Neural progenitor cell (in vitro differentiated cells): Measurements from ENCODE around the gene ZNG1C.
"Not testable (repeated sequence)": the region's sequence is repeated elsewhere in the genome, so short reads cannot be mapped to it uniquely, and the experiment has no call there.

Experiments
- CTCF ChIP-seq: fragments of 200-600 bp; sonication (generic); IDR thresholded peaks from 2 replicates; pipeline ENCODE4 v1.5.1; 2017; ENCODE audit warnings: antibody characterized with exemption, mild to moderate bottlenecking
- EZH2 ChIP-seq: fragments of 200-600 bp; sonication (generic); IDR thresholded peaks from 2 replicates; pipeline ENCODE4 v1.6.1; 2017; ENCODE audit warnings: antibody characterized with exemption, mild to moderate bottlenecking, moderate library complexity

GRCh38 chr9:68329106-68329505 lies 87.3 kb downstream of the ZNG1C start:
- not testable (repeated sequence) for TF ChIP-seq EZH2, CTCF
